Endothelial cell (in vitro differentiated cells): Measurements from ENCODE around the gene TTC7B. TPM values are rescaled to one million over a fixed set of nuclear protein-coding genes. Genes with fewer than 3 reads are reported as not detected.

Source experiments
- DNase-seq: peaks from one replicate; pipeline ENCODE4 v3.0.0; 2021; ENCODE audit warnings: low spot score
- H3K27ac Mint-ChIP-seq: one replicate; pipeline ENCODE4 v1.8.0; 2021; ENCODE audit warnings: mixed read lengths, inconsistent platforms; ENCODE audit not compliant: unreplicated experiment
- H3K27me3 Mint-ChIP-seq: one replicate; pipeline ENCODE4 v1.8.0; 2021; ENCODE audit warnings: mild to moderate bottlenecking, moderate library complexity, mixed read lengths, inconsistent platforms; ENCODE audit not compliant: unreplicated experiment
- H3K36me3 Mint-ChIP-seq: one replicate; pipeline ENCODE4 v1.8.0; 2021; ENCODE audit warnings: mild to moderate bottlenecking, low read depth, mixed read lengths, inconsistent platforms; ENCODE audit not compliant: unreplicated experiment
- H3K4me1 Mint-ChIP-seq: one replicate; pipeline ENCODE4 v1.8.0; 2021; ENCODE audit warnings: mild to moderate bottlenecking, mixed read lengths, inconsistent platforms; ENCODE audit not compliant: unreplicated experiment
- H3K4me3 Mint-ChIP-seq: one replicate; pipeline ENCODE4 v1.8.0; 2021; ENCODE audit warnings: mild to moderate bottlenecking, mixed read lengths, inconsistent platforms; ENCODE audit not compliant: unreplicated experiment
- H3K9me3 Mint-ChIP-seq: one replicate; pipeline ENCODE4 v1.8.0; 2021; ENCODE audit warnings: mixed read lengths, inconsistent platforms; ENCODE audit not compliant: unreplicated experiment
- CTCF ChIP-seq: fragments of 200-600 bp; sonication (generic); IDR thresholded peaks from one replicate; pipeline ENCODE4 v1.5.0; 2021; ENCODE audit warnings: antibody characterized with exemption; ENCODE audit not compliant: unreplicated experiment
- total RNA-seq: library from RNA; stranded (reverse); fragmentation: NEBNext Ultra II Directional; extraction: Animal tissue kit (Norgen Biotek cat#: 25700); gene quantifications from one replicate; pipeline ENCODE4 v1.2.1, GENCODE V29; 2021; ENCODE audit not compliant: unreplicated experiment

Gene TTC7B
- total RNA-seq, 1 donor from 2014 or later = 93.5 TPM

- H3K27me3 Mint-ChIP-seq = peaks cover 16% of the 10 kb centered on the region
- H3K4me3 Mint-ChIP-seq = peak overlapping the region; percentile 84
- H3K4me1 Mint-ChIP-seq = peaks cover 27% of the 10 kb centered on the region
- no peaks in the 10 kb centered on the region for H3K9me3 Mint-ChIP-seq
- H3K27ac Mint-ChIP-seq = peak overlapping the region; percentile 36
- no peak for DNase-seq
- TF ChIP-seq CTCF = no peak
- H3K36me3 Mint-ChIP-seq = no peaks in the 10 kb centered on the region
Observed at GRCh38 chr14:90816681-90817436, 629 bp upstream of the TTC7B start.

DNA sequence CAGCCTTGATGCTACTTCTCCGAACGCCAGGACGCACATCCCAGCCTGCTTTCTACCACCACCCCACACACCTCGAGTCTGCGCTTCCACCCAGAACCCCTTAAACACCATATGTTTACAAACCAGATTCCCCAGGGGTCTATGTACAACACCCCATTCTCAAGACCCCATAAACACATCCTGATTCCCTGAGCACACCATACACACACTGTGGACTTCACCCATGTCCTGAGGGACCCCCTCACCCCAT is 733 bp downstream of the TTC7B start:
- Mint-ChIP-seq H3K27ac (peak overlapping the region; percentile 69), H3K4me1 (peaks cover 29% of the 10 kb centered on the region), H3K27me3 (peaks cover 16% of the 10 kb centered on the region), H3K4me3 (peak overlapping the region; percentile 97), H3K9me3 (no peaks in the 10 kb centered on the region), H3K36me3 (peaks cover 4% of the 10 kb centered on the region)
- no peak for DNase-seq
- TF ChIP-seq CTCF = no peak

DNA sequence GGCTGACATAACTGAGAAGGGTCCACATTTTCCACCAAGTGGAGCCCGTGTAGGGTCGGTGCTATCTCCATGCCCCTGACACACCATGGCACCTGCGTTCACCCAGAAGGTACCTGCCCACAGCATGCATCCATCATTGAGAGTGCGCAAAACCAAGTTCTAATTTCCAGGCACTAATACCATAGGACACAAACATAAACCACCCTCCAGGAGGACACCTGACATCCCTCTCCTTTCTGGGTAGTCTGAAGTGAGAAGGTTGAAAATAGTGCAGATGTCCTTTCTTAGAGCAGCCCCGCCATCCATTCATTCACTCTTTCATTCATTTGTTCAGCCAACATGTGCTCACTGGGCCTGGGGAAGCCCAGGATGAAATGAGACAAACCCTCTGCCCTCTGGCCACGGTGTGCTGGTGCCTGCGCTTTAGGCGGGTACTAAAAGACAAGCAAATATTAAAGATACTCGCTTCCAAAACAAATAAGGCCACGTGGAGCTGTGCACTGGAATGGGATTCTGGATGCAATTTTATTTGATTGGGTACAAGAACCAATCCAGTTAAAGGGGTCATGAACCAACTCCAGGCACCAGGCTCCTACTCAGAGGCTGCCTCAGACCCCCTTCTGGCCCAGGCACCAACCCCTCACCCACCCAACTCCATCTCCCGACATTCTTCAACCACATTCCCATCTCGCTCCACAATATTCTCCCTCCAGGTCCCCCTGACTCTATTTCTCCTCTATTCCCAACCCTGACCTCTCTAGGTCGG is 1.2 kb downstream of the TTC7B start:
- TF ChIP-seq CTCF = no peak
- H3K9me3 Mint-ChIP-seq = no peaks in the 10 kb centered on the region
- H3K4me1 Mint-ChIP-seq = peaks cover 29% of the 10 kb centered on the region
- H3K36me3 Mint-ChIP-seq = peaks cover 4% of the 10 kb centered on the region
- peaks cover 16% of the 10 kb centered on the region for H3K27me3 Mint-ChIP-seq
- H3K4me3 Mint-ChIP-seq = peak overlapping the region; percentile 97
- DNase-seq = no peak
- H3K27ac Mint-ChIP-seq = peak overlapping the region; percentile 69

GRCh38 chr14:90813442-90813841 is 2.8 kb downstream of the TTC7B start:
- H3K36me3 Mint-ChIP-seq = peaks cover 4% of the 10 kb centered on the region
- TF ChIP-seq CTCF = no peak
- no peak for DNase-seq
- peaks cover 15% of the 10 kb centered on the region for H3K27me3 Mint-ChIP-seq
- H3K4me3 Mint-ChIP-seq = no peak overlapping the region
- peaks cover 29% of the 10 kb centered on the region for H3K4me1 Mint-ChIP-seq
- H3K27ac Mint-ChIP-seq = no peak overlapping the region
- H3K9me3 Mint-ChIP-seq = no peaks in the 10 kb centered on the region

DNA sequence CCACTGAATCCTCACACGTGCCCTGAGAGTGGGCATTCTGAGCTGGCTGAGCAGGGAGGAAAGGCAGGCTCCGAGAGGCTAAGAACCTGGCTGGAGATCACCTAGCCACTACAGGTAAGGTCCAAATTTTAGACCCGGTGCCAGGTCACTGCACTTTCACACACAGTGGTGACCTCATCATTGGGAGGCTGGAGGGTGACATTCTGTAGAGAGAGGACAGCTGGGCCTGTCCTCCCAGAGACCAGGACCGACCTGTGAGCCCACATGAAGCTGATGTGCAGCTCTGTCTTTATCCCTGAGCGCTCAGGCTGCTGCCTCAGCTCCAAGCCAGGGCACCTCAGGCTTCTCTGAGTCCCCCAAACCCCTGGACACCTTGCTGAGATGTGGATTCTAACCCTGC is 4.1 kb downstream of the TTC7B start:
- Mint-ChIP-seq H3K27me3 (peaks cover 11% of the 10 kb centered on the region), H3K36me3 (peaks cover 4% of the 10 kb centered on the region), H3K4me3 (no peak overlapping the region), H3K9me3 (no peaks in the 10 kb centered on the region), H3K4me1 (peaks cover 28% of the 10 kb centered on the region), H3K27ac (no peak overlapping the region)
- no peak for DNase-seq
- no peak for TF ChIP-seq CTCF
